Measurements from ENCODE around the gene PARD3B.

PARD3B gene

DNA sequence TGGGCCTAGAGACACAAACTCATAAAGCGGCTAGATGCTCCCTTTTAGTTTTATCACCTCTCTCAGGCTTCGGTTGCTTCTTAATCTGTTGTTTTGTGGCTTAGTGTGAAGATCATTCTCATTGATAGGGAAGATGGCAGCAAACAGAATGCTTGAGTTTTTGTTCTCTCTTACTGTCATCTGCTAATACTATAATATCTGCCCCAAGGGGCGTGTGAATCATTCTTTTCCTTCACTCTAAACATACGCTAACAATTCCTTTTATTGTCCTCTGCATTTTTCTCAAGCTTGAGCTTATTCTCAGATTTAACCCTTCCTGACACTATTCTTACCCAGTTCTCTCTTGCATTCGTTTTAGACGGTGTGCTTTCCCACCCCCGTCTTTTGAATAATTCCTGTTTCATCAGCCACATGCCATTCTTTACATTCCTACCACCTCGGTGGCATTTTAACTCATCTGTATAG is 813.1 kb downstream of the PARD3B start:
- Histone ChIP-seq H3K4me3 (replicated peaks; ENCODE audit: low read depth, low read length) (no peak overlapping the region), H3K27me3 (replicated peaks; ENCODE audit: control insufficient read depth, insufficient read depth, low read length) (no peaks in the 10 kb centered on the region; the same call in none of the 2 replicates), H3K36me3 (ENCODE audit: control insufficient read depth, insufficient read depth, low read length) (no peaks in the 10 kb centered on the region)
- TF ChIP-seq, protein P1, sequence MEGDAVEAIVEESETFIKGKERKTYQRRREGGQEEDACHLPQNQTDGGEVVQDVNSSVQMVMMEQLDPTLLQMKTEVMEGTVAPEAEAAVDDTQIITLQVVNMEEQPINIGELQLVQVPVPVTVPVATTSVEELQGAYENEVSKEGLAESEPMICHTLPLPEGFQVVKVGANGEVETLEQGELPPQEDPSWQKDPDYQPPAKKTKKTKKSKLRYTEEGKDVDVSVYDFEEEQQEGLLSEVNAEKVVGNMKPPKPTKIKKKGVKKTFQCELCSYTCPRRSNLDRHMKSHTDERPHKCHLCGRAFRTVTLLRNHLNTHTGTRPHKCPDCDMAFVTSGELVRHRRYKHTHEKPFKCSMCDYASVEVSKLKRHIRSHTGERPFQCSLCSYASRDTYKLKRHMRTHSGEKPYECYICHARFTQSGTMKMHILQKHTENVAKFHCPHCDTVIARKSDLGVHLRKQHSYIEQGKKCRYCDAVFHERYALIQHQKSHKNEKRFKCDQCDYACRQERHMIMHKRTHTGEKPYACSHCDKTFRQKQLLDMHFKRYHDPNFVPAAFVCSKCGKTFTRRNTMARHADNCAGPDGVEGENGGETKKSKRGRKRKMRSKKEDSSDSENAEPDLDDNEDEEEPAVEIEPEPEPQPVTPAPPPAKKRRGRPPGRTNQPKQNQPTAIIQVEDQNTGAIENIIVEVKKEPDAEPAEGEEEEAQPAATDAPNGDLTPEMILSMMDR (IDR thresholded peaks at IDR 0.05; ENCODE audit: insufficient read depth, low read length, poor library complexity, severe bottlenecking), result no peak
- no peak for DNase-seq (ENCODE audit: extremely low read depth, insufficient read length)

DNA sequence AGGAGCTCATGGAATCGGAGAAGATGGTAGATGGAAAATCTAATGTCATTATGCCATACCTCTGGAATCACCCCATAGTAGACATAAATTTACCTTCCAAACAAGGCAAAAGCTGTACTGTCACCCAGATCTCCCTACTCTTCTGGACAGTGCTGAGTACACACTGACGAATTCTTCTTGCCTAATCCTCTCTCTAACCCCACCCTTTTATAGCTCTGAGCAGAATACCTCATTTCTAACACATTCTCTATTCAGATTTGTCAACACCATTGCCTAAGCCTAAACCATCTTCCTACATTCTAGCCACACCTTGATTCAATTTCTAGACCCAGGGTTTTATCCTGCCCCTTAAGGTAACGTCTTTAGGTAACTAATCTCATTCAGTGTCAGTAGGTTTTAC is 816.0 kb downstream of the PARD3B start:
- no peaks in the 10 kb centered on the region; the same call in none of the 2 replicates for H3K27me3 ChIP-seq (replicated peaks; ENCODE audit: control insufficient read depth, insufficient read depth, low read length)
- no peaks in the 10 kb centered on the region for H3K36me3 ChIP-seq (ENCODE audit: control insufficient read depth, insufficient read depth, low read length)
- no peak overlapping the region for H3K4me3 ChIP-seq (replicated peaks; ENCODE audit: low read depth, low read length)
- TF ChIP-seq, protein P1 (IDR thresholded peaks at IDR 0.05; ENCODE audit: insufficient read depth, low read length, poor library complexity, severe bottlenecking), result no peak
- DNase-seq (ENCODE audit: extremely low read depth, insufficient read length), result no peak

DNA sequence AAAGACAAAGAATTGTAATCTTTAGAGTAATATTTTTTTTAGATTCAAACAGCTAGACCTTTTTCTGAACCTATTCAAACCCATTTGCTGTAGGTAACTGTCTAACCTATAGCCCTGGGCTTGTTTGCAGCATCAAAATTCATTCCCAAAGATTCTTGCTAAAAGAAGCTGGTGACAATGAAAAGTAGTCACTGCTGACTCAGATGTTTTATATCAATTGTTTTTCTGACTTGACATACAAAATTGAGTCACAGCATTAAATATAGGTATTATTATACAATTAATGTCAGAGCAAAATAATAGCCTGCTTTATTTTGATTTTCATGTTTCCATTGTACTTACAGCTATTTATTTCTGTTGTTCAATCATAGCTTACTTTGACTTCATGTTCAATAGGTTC is 816.7 kb downstream of the PARD3B start:
- DNase-seq (ENCODE audit: extremely low read depth, insufficient read length), result no peak
- Histone ChIP-seq H3K27me3 (replicated peaks; ENCODE audit: control insufficient read depth, insufficient read depth, low read length) (no peaks in the 10 kb centered on the region; the same call in none of the 2 replicates), H3K36me3 (ENCODE audit: control insufficient read depth, insufficient read depth, low read length) (no peaks in the 10 kb centered on the region), H3K4me3 (replicated peaks; ENCODE audit: low read depth, low read length) (no peak overlapping the region)
- TF ChIP-seq, protein P1 (IDR thresholded peaks at IDR 0.05; ENCODE audit: insufficient read depth, low read length, poor library complexity, severe bottlenecking), result no peak

DNA sequence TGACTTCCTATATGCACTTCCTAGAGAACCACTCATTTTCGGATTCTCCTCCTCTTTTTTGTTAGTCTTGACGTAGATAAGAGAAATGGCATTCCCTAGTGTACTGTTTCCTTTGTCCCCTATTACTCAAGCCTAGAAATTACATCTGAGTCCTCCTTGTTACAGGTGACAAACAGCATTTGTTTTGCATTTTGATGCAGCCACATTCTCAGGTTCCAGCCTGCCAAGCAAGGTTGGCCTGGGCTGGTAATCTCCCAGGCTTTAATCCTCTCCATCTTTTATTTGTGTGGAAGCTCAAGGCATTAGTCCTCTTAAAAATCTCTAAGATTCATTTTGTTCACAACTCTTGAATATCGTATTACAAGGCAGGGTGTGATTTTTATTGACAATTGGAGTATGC is 819.0 kb downstream of the PARD3B start:
- TF ChIP-seq, protein P1 (IDR thresholded peaks at IDR 0.05; ENCODE audit: insufficient read depth, low read length, poor library complexity, severe bottlenecking), result no peak
- no peak for DNase-seq (ENCODE audit: extremely low read depth, insufficient read length)
- Histone ChIP-seq H3K4me3 (replicated peaks; ENCODE audit: low read depth, low read length) (no peak overlapping the region), H3K27me3 (replicated peaks; ENCODE audit: control insufficient read depth, insufficient read depth, low read length) (no peaks in the 10 kb centered on the region; the same call in none of the 2 replicates), H3K36me3 (ENCODE audit: control insufficient read depth, insufficient read depth, low read length) (no peaks in the 10 kb centered on the region)

DNA sequence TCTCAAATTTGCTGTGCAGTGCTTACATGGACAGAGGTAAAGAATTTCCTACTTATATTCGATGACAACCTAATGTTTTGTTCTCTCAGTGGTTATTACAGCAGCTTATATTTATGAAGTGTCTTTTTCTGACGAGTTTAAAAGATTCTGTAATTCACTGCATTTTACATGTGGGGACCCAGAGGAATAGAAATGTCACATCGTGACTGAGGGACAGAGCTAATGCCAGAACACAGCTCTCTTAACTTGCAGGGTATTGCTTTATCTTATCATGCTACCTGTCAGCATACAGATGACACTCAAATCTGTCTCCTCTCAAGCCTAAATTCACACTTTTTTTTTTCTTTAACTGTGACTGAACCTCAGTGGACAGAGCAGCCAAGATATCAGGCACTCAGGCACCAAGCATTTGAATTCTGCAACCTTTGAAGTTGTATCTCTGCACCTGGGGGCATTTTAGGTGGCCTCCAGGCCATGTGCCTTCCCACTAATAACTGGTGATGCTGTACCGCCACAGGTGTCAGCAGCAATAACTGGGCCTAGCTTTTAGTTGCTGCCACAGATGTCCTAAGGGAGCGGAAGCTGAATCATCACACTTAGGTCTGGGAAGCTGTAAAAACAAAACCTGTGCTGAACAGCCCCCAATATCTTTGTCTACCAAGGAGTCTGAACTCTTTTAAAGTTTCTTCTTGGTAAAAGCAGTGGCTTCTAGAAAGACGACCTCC is 821.2 kb downstream of the PARD3B start:
- Histone ChIP-seq H3K36me3 (ENCODE audit: control insufficient read depth, insufficient read depth, low read length) (no peaks in the 10 kb centered on the region), H3K4me3 (replicated peaks; ENCODE audit: low read depth, low read length) (no peak overlapping the region), H3K27me3 (replicated peaks; ENCODE audit: control insufficient read depth, insufficient read depth, low read length) (no peaks in the 10 kb centered on the region; the same call in 1 of the 2 replicates)
- TF ChIP-seq, protein P1 (IDR thresholded peaks at IDR 0.05; ENCODE audit: insufficient read depth, low read length, poor library complexity, severe bottlenecking), result no peak
- no peak for DNase-seq (ENCODE audit: extremely low read depth, insufficient read length)
